ENCODE data around the gene TCTN1.
A peak's percentile ranks its signal among the peaks of the same experiment; 100 is the strongest.
"Not testable (repeated sequence)": the region's sequence is repeated elsewhere in the genome, so short reads cannot be mapped to it uniquely, and the experiment has no call there.

TCTN1 gene

DNA sequence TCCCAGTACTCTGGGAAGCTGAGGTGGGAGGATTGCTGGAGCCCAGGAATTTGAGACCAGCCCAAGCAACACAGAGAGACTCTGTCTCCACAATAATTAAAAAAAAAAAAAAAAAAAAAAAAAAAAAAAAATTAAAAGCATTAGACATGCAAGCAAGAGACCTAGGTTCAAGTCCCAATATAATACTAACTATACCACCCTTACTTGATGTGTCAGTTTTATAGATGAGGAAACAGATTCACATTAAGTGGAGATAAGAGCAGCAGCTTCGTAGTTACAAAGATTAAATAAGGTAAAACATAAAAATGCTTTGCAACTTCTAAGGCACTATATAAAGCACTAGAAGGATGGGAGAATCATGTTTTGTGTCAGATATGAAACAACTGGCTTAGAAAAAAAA is 39.9 kb upstream of the TCTN1 start:
- ChIA-PET POLR2A (interaction anchor here (0.6 kb wide), 1 partner anchor 46 kb away, joined by 3 read pairs; no protein-coding TSS in a partner anchor), CTCF (interaction anchor here (1.5 kb wide), 1 partner anchor 22 kb away, joined by 3 read pairs; no protein-coding TSS in a partner anchor)
- DNase-seq (ENCODE audit: extremely low spot score) = no peak
- TF ChIP-seq FOXA1 (IDR thresholded peaks at IDR 0.05) = no peak

DNA sequence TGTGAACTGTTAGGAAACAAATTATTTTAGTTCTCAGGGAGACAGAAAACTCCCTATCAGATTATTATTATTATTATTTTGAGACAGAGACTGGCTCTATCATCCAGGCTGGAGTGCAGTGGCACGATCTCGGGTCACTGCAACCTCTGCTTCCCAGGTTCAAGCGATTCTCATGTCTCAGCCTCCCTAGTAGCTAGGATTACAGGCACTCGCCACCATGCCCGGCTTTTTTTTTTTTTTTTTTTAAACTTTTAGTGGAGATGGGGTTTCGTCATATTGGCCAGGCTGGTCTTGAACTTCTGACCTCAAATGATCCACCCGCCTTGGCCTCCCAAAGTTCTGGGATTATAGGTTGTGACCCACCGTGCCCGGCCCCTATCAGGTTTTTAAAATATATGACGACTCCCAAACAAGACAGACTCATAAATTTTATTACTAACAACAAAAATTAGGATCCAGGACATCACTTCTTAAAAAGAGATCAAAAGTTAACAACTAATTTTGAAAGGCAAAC is 39.2 kb upstream of the TCTN1 start:
- CTCF ChIA-PET = interaction anchor here (1.5 kb wide), 1 partner anchor 23 kb away, joined by 3 read pairs; no protein-coding TSS in a partner anchor
- TF ChIP-seq ZNF384 (IDR thresholded peaks at IDR 0.05) = peak; percentile 78
- DNase-seq (ENCODE audit: extremely low spot score) = not testable (repeated sequence)
- POLR2A ChIA-PET = interaction anchor here (0.6 kb wide), 1 partner anchor 45 kb away, joined by 3 read pairs; no protein-coding TSS in a partner anchor

DNA sequence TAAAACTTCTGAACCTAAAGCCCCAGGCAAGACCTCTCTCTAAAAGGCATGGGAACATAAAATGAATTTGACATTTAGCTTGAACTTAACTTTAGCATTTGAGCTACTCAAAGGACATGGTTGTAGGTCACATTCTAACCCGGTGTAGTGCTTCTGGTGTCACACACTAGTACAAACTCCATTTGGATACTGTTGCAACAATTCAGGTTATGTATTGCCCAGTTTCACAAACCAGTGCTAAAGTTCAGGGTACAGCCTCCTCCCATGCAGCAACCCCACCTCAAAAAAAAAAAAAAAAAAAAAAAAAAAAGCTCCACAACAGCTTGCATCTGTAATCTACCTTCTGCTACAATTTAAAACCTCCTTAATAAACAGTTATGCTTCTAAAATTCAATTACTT is 38.6 kb upstream of the TCTN1 start:
- TF ChIP-seq ZNF384 (IDR thresholded peaks at IDR 0.05) = peak; percentile 69
- TF ChIP-seq L3MBTL2 (conservative IDR thresholded peaks at IDR 0.05) = no peak
- no peak for TF ChIP-seq PKNOX1 (IDR thresholded peaks at IDR 0.05)
- TF ChIP-seq LEF1 (IDR thresholded peaks at IDR 0.05; ENCODE audit: borderline replicate concordance) = no peak
- CTCF ChIA-PET = interaction anchor here (0.8 to 1.5 kb wide), 3 partner anchors 16 to 471 kb away, joined by 3 to 4 read pairs (median 3); no protein-coding TSS in a partner anchor
- POLR2A ChIA-PET = interaction anchor here (1.0 kb wide), 1 partner anchor 74 kb away, joined by 3 read pairs; no protein-coding TSS in a partner anchor
- no peak for DNase-seq (ENCODE audit: extremely low spot score)

GRCh38 chr12:110576504-110576903 is 37.4 kb upstream of the TCTN1 start:
- no peak for TF ChIP-seq TARDBP (IDR thresholded peaks at IDR 0.05)
- no peak for TF ChIP-seq FOXM1 (IDR thresholded peaks at IDR 0.05; ENCODE audit: borderline replicate concordance)
- no peak for TF ChIP-seq ELF4 (IDR thresholded peaks at IDR 0.05)
- TF ChIP-seq ARNT (IDR thresholded peaks at IDR 0.05) = no peak
- no peak for TF ChIP-seq SUZ12 (IDR thresholded peaks at IDR 0.05)
- TF ChIP-seq NFRKB (IDR thresholded peaks at IDR 0.05) = no peak
- TF ChIP-seq SP1 (IDR thresholded peaks at IDR 0.05) = no peak
- TF ChIP-seq BHLHE40 (IDR thresholded peaks at IDR 0.05; ENCODE audit: borderline replicate concordance) = no peak
- TF ChIP-seq FOXA1 (IDR thresholded peaks at IDR 0.05) = no peak
- TF ChIP-seq FOXK2 (IDR thresholded peaks at IDR 0.05) = no peak
- no peak for TF ChIP-seq ZNF384 (IDR thresholded peaks at IDR 0.05)
- TF ChIP-seq L3MBTL2 (conservative IDR thresholded peaks at IDR 0.05) = no peak
- TF ChIP-seq HDGF (IDR thresholded peaks at IDR 0.05; ENCODE audit: borderline replicate concordance) = no peak
- no peak for TF ChIP-seq LEF1 (IDR thresholded peaks at IDR 0.05; ENCODE audit: borderline replicate concordance)
- TF ChIP-seq CTBP1 (IDR thresholded peaks at IDR 0.05; ENCODE audit: borderline replicate concordance) = no peak
- no peak for TF ChIP-seq PKNOX1 (IDR thresholded peaks at IDR 0.05)
- DNase-seq (ENCODE audit: extremely low spot score) = no peak
- POLR2A ChIA-PET = no interaction called here
- CTCF ChIA-PET = no interaction called here

DNA sequence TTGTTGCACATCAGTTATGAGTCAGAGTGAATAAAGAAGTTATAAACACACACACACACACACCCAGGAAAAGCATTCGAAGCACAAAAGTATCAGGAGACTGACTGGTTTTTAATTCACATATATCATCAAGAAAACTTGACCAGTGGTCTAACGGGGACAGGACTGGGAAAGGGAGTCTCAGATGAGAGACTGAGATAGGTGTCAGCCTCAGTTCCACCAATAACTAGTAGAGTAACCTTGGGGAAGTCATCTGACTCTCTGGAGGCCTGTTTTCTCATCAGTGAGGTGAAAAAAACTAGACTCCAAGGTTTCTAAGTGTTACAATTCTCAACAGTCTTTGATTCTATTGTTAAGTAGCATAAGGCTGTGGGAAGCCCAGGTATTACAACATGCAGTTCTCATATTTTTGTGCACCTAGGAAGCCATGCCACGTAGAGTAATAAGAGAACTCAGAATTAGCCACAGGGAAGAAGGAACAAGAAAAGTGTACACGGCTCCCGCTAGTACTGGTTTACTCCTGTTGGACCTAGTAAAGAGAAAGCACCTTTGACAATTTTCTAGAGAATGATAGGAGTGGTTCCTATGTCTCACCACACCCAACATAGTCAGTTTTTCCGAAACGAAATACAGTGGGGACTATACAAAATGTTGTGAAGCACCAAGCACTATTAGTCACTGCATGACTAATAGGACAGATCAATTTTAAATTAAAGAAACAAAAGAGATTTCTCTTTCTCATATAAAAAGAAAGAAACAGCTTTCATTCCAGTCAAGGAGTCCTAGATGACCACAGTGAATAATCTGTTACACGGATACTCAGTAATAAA is 35.9 kb upstream of the TCTN1 start:
- DNase-seq (ENCODE audit: extremely low spot score) = no peak
- TF ChIP-seq L3MBTL2 (conservative IDR thresholded peaks at IDR 0.05) (no peak), ELF4 (IDR thresholded peaks at IDR 0.05) (no peak), BHLHE40 (IDR thresholded peaks at IDR 0.05; ENCODE audit: borderline replicate concordance) (no peak), SP1 (IDR thresholded peaks at IDR 0.05) (no peak), SUZ12 (IDR thresholded peaks at IDR 0.05) (no peak), HDGF (IDR thresholded peaks at IDR 0.05; ENCODE audit: borderline replicate concordance) (no peak), ARNT (IDR thresholded peaks at IDR 0.05) (no peak), CTBP1 (IDR thresholded peaks at IDR 0.05; ENCODE audit: borderline replicate concordance) (no peak), LEF1 (IDR thresholded peaks at IDR 0.05; ENCODE audit: borderline replicate concordance) (no peak), FOXM1 (IDR thresholded peaks at IDR 0.05; ENCODE audit: borderline replicate concordance) (no peak), PKNOX1 (IDR thresholded peaks at IDR 0.05) (no peak), ZNF384 (IDR thresholded peaks at IDR 0.05) (no peak), FOXK2 (IDR thresholded peaks at IDR 0.05) (no peak), NFRKB (IDR thresholded peaks at IDR 0.05) (no peak), FOXA1 (IDR thresholded peaks at IDR 0.05) (no peak), TARDBP (IDR thresholded peaks at IDR 0.05) (no peak)
- ChIA-PET POLR2A (no interaction called here), CTCF (no interaction called here)

DNA sequence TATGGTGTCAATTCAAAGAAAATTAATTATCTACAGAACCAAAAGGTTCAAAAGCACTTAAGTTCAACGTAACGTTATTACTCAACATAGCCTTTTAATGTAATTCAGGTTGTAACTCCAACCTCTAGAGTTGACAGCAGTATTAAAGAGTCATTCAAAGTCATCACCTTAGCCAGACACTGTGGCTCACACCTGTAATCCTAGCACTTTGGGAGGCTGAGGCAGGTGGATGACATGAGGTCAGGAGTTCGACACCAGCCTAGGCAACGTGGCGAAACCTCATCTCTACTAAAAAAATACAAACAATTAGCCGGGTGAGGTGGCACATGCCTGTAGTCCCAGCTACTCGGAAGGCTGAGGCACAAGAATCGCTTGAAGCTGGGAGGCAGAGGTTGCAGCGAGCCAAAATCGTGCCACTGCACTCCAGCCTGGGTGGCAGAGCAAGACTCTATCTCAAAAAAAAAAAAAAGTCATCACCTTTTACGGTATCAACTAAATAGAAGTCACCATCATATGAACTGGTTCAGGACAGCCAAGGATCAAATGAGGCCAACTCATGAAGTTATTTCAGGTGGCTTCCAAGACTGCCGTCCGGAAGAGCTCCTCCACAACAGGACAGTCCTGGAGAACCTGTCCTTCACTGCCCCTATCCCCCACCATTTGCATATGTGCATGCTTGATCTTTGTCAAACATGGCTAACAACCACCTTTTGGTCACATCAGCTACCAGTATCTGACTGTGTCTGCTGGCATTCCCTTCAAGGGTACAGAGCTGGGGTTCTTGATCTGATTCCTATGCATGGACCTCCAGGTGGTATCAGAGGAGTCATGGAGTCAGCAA is 35.0 kb upstream of the TCTN1 start:
- CTCF ChIA-PET = no interaction called here
- TF ChIP-seq FOXK2 (IDR thresholded peaks at IDR 0.05) (no peak), SP1 (IDR thresholded peaks at IDR 0.05) (no peak), FOXM1 (IDR thresholded peaks at IDR 0.05; ENCODE audit: borderline replicate concordance) (no peak), SUZ12 (IDR thresholded peaks at IDR 0.05) (no peak), FOXA1 (IDR thresholded peaks at IDR 0.05) (no peak), L3MBTL2 (conservative IDR thresholded peaks at IDR 0.05) (no peak), PKNOX1 (IDR thresholded peaks at IDR 0.05) (no peak), TARDBP (IDR thresholded peaks at IDR 0.05) (no peak), LEF1 (IDR thresholded peaks at IDR 0.05; ENCODE audit: borderline replicate concordance) (no peak), ELF4 (IDR thresholded peaks at IDR 0.05) (no peak), HDGF (IDR thresholded peaks at IDR 0.05; ENCODE audit: borderline replicate concordance) (no peak)
- POLR2A ChIA-PET = interaction anchor here (1.1 kb wide), 1 partner anchor 30 kb away, joined by 3 read pairs; no protein-coding TSS in a partner anchor
- no peak for DNase-seq (ENCODE audit: extremely low spot score)
